NK-92 treated with Interleukin-12 subunit alpha and Interleukin-12 subunit beta, amount 100 ng/mL, for 24 hours (cell line): ENCODE data around the gene ZFY.
"Not testable (repeated sequence)": the region's sequence is repeated elsewhere in the genome, so short reads cannot be mapped to it uniquely, and the experiment has no call there.

ENCODE experiments used
- DNase-seq: peaks from one replicate; lab custom pipeline; 2025; lab: John Stamatoyannopoulos, UW

The ZFY gene

DNA sequence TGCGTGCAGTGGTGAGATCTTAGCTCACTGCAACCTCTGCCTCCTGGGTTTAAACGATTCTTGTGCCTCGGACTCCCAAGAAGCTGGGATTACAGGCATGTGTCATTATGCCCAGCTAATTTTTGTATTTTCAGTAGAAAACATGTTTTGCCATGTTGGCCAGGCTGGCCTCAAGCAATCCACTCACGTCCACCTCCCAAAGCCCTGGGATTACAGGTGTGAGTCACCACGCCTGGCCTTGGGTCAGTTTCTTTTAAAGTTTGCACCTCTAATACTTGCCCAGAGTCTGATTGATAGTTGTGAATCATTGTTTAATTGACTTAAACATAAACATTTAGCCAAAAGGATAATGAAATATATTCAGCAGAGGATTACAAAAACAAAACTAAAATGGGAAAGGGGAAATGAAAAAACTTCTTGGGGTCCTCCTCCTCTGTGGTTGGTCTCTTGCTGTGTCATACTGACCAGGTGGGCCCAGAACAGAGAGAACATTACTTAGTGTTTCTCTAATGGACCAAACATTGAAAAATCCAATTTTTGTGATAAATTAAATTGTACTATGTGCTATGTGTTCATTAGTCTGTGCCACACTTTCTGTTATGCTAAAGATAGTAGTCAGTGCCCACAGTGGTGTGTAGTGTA, 38.0 kb downstream of the ZFY start:
- DNase-seq: no peak

DNA sequence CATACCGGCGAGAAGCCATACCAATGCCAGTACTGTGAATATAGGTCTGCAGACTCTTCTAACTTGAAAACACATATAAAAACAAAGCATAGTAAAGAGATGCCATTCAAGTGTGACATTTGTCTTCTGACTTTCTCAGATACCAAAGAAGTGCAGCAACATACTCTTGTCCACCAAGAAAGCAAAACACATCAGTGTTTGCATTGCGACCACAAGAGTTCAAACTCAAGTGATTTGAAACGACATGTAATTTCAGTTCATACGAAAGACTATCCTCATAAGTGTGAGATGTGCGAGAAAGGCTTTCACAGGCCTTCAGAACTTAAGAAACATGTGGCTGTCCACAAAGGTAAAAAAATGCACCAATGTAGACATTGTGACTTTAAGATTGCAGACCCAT, 44.1 kb downstream of the ZFY start:
- DNase-seq: no peak

DNA sequence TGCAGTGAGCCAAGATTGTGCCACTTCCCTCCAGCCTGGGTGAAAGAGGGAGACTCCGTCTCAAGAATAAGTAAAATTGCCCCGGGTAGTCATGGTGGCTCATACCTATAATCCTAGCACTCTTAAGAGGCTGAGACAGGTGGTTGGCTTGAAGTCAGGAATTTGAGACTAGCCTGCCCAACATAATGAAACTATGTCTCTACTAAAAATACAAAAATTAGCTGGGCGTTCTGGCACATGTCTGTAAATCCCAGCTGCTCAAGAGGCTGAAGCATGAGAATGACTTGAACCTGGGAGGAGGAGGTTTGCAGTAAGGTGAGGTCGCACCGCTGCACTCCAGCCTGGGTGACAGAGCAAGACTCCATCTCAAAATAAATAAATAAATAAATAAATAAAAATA, 49.3 kb downstream of the ZFY start:
- no peak for DNase-seq

DNA sequence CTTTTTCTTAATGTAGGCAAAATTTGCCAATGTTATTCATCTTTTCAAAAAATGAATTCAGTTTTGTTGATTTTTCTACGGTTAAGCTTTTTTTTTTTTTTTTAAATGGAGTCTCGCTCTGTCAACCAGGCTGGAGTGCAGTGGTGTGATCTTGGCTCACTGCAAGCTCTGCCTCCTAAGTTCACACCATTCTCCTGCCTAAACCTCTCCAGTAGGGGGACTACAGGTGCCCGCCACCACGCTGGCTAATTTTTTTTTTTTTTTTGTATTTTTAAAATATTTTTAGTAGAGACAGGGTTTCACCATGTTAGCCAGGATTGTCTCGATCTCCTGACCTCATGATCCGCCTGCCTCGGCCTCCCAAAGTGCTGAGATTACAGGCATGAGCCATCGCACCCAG, 52.0 kb downstream of the ZFY start:
- not testable (repeated sequence) for DNase-seq

DNA sequence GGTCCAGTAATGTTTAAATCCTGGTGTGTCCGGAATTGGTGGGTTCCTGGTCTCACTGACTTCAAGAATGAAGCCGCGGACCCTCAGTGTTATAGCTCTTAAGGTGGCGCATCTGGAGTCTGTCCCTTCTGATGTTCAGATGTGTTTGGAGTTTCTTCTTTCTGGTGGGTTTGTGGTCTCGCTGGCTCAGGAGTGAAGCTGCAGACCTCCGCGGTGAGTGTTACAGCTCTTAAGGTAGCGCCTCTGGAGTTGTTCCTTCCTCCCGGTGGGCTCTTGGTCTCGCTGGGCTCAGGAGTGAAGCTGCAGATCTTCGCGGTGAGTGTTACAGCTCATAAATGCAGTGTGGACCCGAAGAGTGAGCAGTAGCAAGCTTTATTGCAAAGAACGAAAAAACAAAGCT, 62.2 kb downstream of the ZFY start:
- not testable (repeated sequence) for DNase-seq

DNA sequence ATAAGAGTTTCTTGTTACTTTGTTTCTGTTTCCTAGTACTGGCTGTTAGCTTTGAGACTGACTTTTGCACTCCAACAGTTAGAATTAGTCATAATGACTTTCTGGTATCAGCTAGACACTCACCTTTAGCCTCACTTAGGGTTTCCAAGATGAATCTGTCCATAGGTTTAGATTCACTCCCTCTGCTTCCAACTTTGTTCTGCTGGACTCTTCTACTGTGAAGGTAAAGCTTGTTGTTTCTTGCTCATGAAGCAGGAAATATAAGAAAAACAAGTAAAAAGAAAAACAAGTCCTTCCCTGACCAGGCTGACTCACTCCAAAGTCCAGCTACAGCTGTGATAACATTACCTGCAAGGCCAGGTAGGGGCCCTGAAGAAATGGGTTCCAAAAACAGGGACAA, 67.0 kb downstream of the ZFY start:
- DNase-seq: no peak

DNA sequence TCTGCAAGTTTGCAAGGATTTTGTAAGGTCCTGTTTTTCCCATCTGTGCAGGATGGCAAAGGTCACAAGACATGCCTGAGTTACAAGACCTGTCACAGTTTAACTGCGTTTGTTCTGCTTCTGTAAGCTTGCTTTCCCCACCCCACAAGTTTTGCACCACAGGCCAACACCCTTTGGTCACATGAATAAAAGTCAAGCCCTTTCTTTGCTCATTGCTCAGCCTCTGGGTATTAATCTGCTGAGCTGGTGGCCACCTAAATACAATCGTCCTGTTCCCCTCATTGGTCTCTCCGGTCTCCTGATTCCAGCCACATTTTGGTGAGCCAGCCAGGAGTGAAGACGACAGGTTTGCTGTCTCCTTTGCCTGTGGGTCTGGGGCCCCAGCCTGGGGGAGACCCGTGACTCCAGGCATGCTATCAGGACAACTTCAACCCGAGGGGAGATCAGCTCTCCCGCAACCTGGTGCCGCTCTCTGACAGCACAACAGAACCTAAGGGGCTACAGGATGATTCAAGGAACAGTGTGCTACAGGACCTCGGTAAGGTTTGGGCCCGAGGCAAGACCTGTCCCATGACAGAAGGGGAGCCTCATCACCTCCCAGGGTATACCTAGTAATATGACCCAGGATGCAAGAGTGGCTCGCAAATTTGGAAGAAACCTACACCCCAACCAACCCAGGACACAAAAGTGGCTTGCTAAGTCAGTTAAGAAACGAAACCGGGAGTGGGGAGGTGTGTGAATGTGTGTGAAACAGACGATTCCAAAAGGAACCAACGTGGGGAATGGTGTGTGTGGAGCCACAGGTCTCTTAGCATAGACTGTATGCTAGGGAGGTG, 67.7 kb downstream of the ZFY start:
- peak; percentile 1 for DNase-seq

DNA sequence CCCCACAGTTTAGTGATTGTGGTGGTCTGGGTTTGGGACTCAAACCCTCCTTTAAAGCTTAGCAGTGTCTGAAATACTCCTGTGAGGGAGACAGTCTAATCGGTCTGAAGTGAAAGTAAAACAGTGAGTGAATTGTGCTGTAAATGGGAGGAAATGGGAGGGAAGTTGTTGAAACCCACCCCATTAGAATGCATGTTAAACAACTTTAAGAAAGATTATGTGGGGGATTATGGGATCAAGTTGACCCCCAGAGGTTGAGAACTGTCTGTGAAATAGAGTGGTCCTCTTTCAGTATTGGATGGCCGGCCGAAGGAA, 68.3 kb downstream of the ZFY start:
- DNase-seq: no peak

DNA sequence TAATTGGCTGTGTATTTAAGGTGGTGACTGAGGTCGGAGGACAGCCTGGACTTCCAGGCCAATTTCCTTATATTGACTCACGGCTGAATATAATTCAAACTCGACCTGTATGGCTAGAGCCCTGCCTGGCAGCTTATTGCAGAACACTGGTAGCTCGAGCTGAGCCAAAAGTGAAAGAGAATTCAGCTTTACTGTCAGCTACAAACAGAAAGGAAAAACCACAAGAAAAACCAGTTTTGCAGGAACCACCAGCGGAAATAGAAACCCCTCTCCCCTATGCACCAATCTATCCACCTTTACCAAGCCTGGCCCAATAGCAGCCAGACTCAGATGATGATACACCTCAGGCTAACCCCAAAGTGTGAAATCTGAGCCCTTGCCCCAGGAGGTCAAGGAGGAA, 68.7 kb downstream of the ZFY start:
- DNase-seq: peak; percentile 22

DNA sequence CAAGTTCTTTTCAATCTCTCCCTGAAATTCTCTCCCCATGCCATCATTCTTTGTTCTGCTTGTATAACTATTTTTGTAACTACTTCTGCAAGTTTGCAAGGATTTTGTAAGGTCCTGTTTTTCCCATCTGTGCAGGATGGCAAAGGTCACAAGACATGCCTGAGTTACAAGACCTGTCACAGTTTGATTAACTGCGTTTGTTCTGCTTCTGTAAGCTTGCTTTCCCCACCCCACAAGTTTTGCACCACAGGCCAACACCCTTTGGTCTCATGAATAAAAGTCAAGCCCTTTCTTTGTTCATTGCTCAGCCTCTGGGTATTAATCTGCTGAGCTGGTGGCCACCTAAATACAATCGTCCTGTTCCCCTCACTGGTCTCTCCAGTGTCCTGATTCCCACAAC, 70.8 kb downstream of the ZFY start:
- DNase-seq: not testable (repeated sequence)

DNA sequence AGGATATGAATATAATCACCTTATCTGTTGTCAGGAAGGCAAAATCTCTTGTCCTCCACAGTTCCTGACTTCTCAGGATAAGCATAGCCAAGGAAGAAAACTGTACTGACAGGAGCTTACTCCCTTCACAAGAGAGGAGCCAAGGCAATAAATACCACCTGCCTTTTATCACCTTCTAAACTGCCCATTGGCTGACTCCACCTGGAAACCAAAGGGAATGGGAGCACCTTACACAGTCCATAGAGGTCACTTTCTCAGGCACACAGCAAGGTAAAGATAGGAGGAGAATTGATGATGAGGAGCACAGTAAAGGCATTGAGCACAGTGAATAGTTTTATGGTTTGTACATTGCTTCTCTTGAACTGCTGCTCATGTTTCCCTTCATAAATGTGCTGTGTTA, 72.8 kb downstream of the ZFY start:
- DNase-seq: no peak

DNA sequence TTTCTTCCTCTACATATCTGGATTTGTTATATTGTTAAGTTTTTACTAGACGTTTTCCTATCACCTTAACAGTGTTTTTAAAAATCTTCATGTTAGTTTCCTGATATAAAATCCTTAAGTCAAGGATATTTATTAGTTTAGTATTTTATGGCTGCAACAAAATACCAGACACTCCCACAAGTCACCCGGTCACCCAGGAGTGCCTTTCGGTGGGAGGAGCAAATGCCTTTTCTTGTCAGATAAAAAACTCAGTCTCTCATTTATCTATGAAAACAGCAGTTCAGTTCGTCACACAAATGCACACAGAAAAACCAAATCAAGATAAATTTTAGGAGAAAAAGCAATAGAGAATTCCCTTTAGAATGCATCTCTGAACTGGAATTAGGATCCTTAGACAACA, 77.0 kb downstream of the ZFY start:
- DNase-seq: no peak

DNA sequence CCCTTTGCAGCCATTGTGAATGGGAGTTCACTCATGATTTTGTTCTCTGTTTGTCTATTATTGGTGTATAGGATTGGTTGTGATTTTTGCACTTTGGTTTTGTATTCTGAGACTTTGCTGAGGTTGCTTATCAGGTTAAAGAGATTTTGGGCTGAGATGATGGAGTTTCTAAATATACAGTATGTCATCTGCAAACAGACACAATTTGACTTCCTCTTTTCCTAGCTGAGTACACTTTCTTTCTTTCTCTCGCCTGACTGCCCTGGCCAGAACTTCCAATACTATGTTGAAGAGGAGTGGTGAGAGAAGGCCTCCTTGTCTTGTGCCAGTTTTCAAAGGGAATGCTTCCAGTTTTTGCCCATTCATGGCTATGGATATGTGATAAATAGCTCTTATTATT, 81.4 kb downstream of the ZFY start:
- DNase-seq: no peak

DNA sequence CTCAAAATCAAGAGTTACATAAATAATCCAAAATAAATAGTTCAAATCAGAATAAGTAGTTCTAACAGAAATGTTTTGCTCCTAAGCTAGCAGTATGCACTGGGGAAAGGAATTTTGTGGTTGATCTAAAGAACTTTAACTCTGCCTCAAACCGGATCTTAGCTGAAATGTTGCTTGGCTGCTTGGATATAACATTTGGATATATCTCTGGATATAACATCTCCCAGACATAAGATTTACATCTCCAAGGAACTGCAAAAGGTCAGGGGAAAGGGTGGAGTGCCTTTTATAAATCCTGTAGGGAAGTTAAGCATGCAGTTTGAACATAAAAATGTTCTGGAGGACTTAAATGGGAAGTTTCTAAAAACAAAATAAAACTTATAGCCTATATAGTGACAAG, 83.4 kb downstream of the ZFY start:
- DNase-seq: no peak

DNA sequence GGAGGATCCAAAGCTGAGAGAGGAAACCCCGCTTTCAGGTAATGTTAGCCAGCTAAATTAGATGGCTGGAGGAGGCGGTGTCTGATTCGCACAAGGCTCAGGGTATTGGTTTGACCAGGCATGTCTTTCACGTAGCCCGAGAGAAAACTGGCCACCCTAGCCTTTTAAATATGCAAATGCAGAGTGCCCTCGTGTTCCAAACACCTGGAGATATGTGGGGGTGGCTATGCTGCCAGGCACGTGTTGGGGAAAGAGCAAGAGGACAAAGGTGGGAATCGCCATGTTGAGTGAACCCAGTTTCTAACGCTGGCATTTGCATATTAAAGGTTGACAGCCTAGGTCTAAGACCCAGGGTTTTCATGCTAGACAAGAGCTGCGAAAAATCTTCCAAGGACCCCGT, 84.4 kb downstream of the ZFY start:
- DNase-seq: no peak

DNA sequence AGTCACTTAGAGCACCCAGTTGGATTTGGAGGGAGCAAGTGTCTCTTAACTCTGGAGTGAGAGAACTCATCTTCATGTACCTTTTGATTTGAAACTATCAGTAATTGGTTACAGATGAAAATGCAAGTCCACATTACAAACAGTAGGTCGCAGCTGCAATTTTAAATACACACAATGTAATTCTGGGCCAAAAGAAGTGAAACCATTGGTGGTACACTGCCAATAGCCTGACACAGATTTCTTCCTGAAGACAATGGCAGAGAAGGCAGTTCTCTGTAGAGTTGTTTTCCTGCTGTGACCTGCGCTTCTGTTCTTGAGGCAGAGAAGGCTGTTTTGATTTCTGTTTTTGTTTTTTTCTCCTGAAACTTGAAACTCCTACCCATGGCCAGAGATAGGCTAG, 86.0 kb downstream of the ZFY start:
- DNase-seq: no peak

DNA sequence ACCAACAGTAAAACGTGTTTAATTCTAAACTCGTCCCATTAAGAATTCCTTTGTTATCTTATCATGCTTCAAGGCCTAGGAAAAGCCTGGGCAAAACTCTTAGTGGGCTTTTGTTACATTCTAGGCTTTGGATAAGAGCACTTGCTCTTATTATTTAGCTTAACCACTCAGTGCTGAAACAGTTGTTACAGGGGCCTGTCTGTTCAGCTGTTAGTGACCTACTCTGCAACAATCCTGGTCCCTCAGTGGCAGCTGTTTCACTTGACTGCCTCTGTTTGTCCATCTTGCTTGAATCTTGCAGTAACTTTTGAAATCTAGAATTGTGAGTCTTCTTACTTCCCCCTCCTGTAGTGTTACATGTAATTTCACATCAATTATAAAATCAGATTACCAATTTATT, 88.4 kb downstream of the ZFY start:
- DNase-seq: no peak

DNA sequence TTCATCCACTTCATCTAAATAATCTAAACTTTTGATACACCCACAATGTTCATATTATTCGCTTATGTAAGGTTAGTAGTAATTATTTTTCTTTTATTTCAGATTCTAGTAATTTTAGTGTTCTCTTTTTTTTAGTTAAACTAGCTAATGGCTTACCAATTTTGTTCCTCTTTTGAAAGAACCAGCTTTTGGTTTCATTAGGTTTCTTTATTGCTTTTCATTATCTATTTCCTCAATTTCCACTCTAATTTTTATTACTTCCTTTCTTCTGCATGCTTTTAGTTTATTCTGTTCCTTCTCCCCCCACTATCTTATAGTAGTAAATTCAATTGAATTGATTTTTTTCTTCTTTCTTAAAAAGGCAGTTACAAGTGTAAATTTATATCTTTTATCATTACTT, 90.2 kb downstream of the ZFY start:
- DNase-seq: no peak
